Panc1 (cell line): ENCODE data around the gene COPS7A. TPM values are rescaled to one million over a fixed set of nuclear protein-coding genes. Genes with fewer than 3 reads are reported as not detected.

Experiments
- total RNA-seq: library from RNA; stranded (reverse); gene quantifications from one replicate; pipeline ENCODE4 v1.2.1, GENCODE V29; 2021; ENCODE audit not compliant: unreplicated experiment

COPS7A gene
- total RNA-seq, 1 experiment from 2014 or later, result 37.5 TPM

Other genes starting within 250 kb of the COPS7A start
- 194 TPM for gene MRPL51, start 230.8 kb upstream of the COPS7A start, total RNA-seq
- 80.3 TPM for gene NCAPD2, start 229.9 kb upstream of the COPS7A start, total RNA-seq
- gene GAPDH, start 189.5 kb upstream of the COPS7A start, total RNA-seq, result 2,912 TPM
- gene IFFO1, start 168.0 kb upstream of the COPS7A start, total RNA-seq, result 0.36 TPM
- 90.3 TPM for gene NOP2, start 155.8 kb upstream of the COPS7A start, total RNA-seq
- gene CHD4, start 116.7 kb upstream of the COPS7A start, total RNA-seq, result 123 TPM
- gene LPAR5, start 88.1 kb upstream of the COPS7A start, total RNA-seq, result not detected
- gene ACRBP, start 76.6 kb upstream of the COPS7A start, total RNA-seq, result 0.54 TPM
- 11.4 TPM for gene ING4, start 60.9 kb upstream of the COPS7A start, total RNA-seq
- 54.3 TPM for gene ZNF384, start 34.7 kb upstream of the COPS7A start, total RNA-seq
- 0.13 TPM for gene PIANP, start 23.2 kb upstream of the COPS7A start, total RNA-seq
- gene MLF2, start 29.1 kb downstream of the COPS7A start, total RNA-seq, result 175 TPM
- gene PTMS, start 42.3 kb downstream of the COPS7A start, total RNA-seq, result 395 TPM
- 2.7 TPM for gene LAG3, start 48.5 kb downstream of the COPS7A start, total RNA-seq
- gene CD4, start 65.5 kb downstream of the COPS7A start, total RNA-seq, result 0.23 TPM
- 1.3 TPM for gene GPR162, start 97.8 kb downstream of the COPS7A start, total RNA-seq
- gene P3H3, start 104.4 kb downstream of the COPS7A start, total RNA-seq, result 11.0 TPM
- gene GNB3, start 116.9 kb downstream of the COPS7A start, total RNA-seq, result 0.21 TPM
- 59.0 TPM for gene CDCA3, start 127.2 kb downstream of the COPS7A start, total RNA-seq
- gene USP5, start 128.1 kb downstream of the COPS7A start, total RNA-seq, result 104 TPM
- gene TPI1, start 143.5 kb downstream of the COPS7A start, total RNA-seq, result 693 TPM
- gene SPSB2, start 149.3 kb downstream of the COPS7A start, total RNA-seq, result 11.6 TPM
- 6.5 TPM for gene LRRC23, start 180.8 kb downstream of the COPS7A start, total RNA-seq
- gene ENO2, start 190.5 kb downstream of the COPS7A start, total RNA-seq, result 33.5 TPM
- gene ATN1, start 203.9 kb downstream of the COPS7A start, total RNA-seq, result 82.3 TPM
- gene RNU7-1, start 219.8 kb downstream of the COPS7A start, total RNA-seq, result not detected
- gene C12orf57, start 220.0 kb downstream of the COPS7A start, total RNA-seq, result 126 TPM
- 13.7 TPM for gene PTPN6, start 227.3 kb downstream of the COPS7A start, total RNA-seq
- gene PHB2, start 246.6 kb downstream of the COPS7A start, total RNA-seq, result 138 TPM
- gene EMG1, start 246.9 kb downstream of the COPS7A start, total RNA-seq, result 54.9 TPM